K562 (cell line): Measurements from ENCODE around the gene CNKSR1. TPM values are rescaled to one million over a fixed set of nuclear protein-coding genes. Genes with fewer than 3 reads are reported as not detected.

Experiments
- ATAC-seq: fragments of 200-7000 bp; cut with Tn5 transposase; 3 replicates; pipeline ENCODE4 v1.9.1; 2020; ENCODE audit warnings: moderate library complexity
- BruUV-seq: library from RNA; stranded (reverse); fragments of 400-500 nt; replicated peaks from 2 replicates; lab custom pipeline; 2021; lab: Mats Ljungman, UMichigan
- CTCF ChIA-PET: fragments of 300-600 bp; formaldehyde crosslinking; extraction: SDS; loops from one replicate; lab custom pipeline; 2021; ENCODE audit warnings: low intra/inter-chr PET ratio; lab: Yijun Ruan, JAX
- POLR2A ChIA-PET: fragments of 300-600, 350-650 bp; sonication (Branson Sonifier 250); formaldehyde crosslinking; extraction: SDS; loops from one replicate; lab custom pipeline; 2021; ENCODE audit warnings: antibody characterized with exemption, inconsistent platforms; lab: Yijun Ruan, JAX
- DNase-seq, 4 experiments: peaks; one replicate each; pipeline versions ENCODE4 v3.0.0 to v3.0.0-alpha.2; 2011 to 2018; ENCODE audit warnings: low spot score in 3 of 4, mixed read lengths in 3 of 4; ENCODE audit errors: extremely low read depth in 1 of 4
- FAIRE-seq: peaks from 2 replicates; lab custom pipeline; 2011; peaks lifted over from hg19 to GRCh38; lab: Jason Lieb, UNC
- H2AFZ ChIP-seq: 2 replicates; pipeline ENCODE4 v1.6.0; 2011; ENCODE audit warnings: low read depth, low read length, control low read depth, inconsistent platforms
- H3K27ac ChIP-seq: fragments of 200-600 bp; 3 replicates; pipeline ENCODE4 v1.8.0; 2011; ENCODE audit warnings: low read depth, mild to moderate bottlenecking, control low read depth, inconsistent platforms, low read length, moderate library complexity, mixed read lengths; ENCODE audit errors: extremely low read depth
- H3K27me3 ChIP-seq, 2 experiments: fragments of 300-600 bp in 1 of 2; 2 replicates in 1 of 2; 3 replicates in 1 of 2; pipeline versions ENCODE4 v1.6.0 to v1.8.0; 2011; ENCODE audit warnings: inconsistent platforms in 2 of 2, low read length in 2 of 2, mild to moderate bottlenecking in 1 of 2, mixed read lengths in 1 of 2, moderate library complexity in 1 of 2; ENCODE audit not compliant: control insufficient read depth in 2 of 2, insufficient read depth in 2 of 2
- H3K36me3 ChIP-seq: fragments of 300-600 bp; 3 replicates; pipeline ENCODE4 v1.8.0; 2011; ENCODE audit warnings: mild to moderate bottlenecking, low read length, inconsistent platforms; ENCODE audit not compliant: control insufficient read depth, insufficient read depth
- H3K4me1 ChIP-seq, 2 experiments: fragments of 200-600 bp in 1 of 2; replicated peaks in 1 of 2; 2 replicates in 1 of 2; 3 replicates in 1 of 2; pipeline versions ENCODE4 v1.5.1 to v1.8.0; 2011; ENCODE audit warnings: inconsistent platforms in 2 of 2, low read length in 2 of 2, mild to moderate bottlenecking in 1 of 2, mixed read lengths in 1 of 2, moderate library complexity in 1 of 2; ENCODE audit not compliant: control insufficient read depth in 2 of 2, insufficient read depth in 2 of 2
- H3K4me2 ChIP-seq: 2 replicates; pipeline ENCODE4 v1.6.1; 2011; ENCODE audit warnings: low read length, control low read depth, inconsistent platforms, mixed read lengths; ENCODE audit not compliant: insufficient read depth
- H3K4me3 ChIP-seq: fragments of 200-600 bp; sonication (generic), shearing (Covaris generic); 2 replicates; pipeline ENCODE4 v1.5.1; 2016; ENCODE audit warnings: control low read depth, inconsistent platforms
- H3K79me2 ChIP-seq: fragments of 200-600 bp; 3 replicates; pipeline ENCODE4 v1.8.0; 2011; ENCODE audit warnings: low read length, inconsistent platforms; ENCODE audit not compliant: control insufficient read depth, insufficient read depth
- H3K9ac ChIP-seq, 2 experiments: 2 replicates each; pipeline versions ENCODE4 v1.6.0 to v1.6.1; 2011; ENCODE audit warnings: low read depth in 2 of 2, low read length in 2 of 2, control low read depth in 1 of 2, inconsistent platforms in 1 of 2, mild to moderate bottlenecking in 1 of 2, mixed read lengths in 1 of 2; ENCODE audit not compliant: insufficient read depth in 1 of 2
- H3K9me1 ChIP-seq: one replicate; pipeline ENCODE4 v1.6.0; 2011; ENCODE audit warnings: inconsistent platforms, mild to moderate bottlenecking, low read length, moderate library complexity; ENCODE audit not compliant: control insufficient read depth, insufficient read depth
- H3K9me3 ChIP-seq: replicated peaks from 2 replicates; pipeline ENCODE4 v1.5.1; 2011; ENCODE audit warnings: low read depth, low read length, inconsistent platforms; ENCODE audit not compliant: control insufficient read depth, insufficient read depth
- H4K20me1 ChIP-seq: replicated peaks from 2 replicates; pipeline ENCODE4 v1.6.1; 2011; ENCODE audit warnings: low read length, inconsistent platforms, mixed read lengths; ENCODE audit not compliant: control insufficient read depth, insufficient read depth
- CC2D1A ChIP-seq: fragments of 450-650 bp; IDR thresholded peaks from 2 replicates; pipeline ENCODE4 v1.6.1; 2017; ENCODE audit warnings: mild to moderate bottlenecking
- CREB1 ChIP-seq, 2 experiments: sonication (generic) in 1 of 2; formaldehyde crosslinking in 1 of 2; IDR thresholded peaks; 2 replicates each; pipeline versions ENCODE4 v1.6.1 to v1.8.0; 2012 to 2022; ENCODE audit warnings: inconsistent platforms in 1 of 2, mild to moderate bottlenecking in 1 of 2, missing genetic modification reagents in 1 of 2, moderate library complexity in 1 of 2
- ETV6 ChIP-seq, 3 experiments: fragments of 150-350 bp in 1 of 3; sonication (generic) in 1 of 3; formaldehyde crosslinking in 1 of 3; IDR thresholded peaks; 2 replicates each; pipeline versions ENCODE4 v1.6.1 to v1.8.0; 2014 to 2022; ENCODE audit warnings: borderline replicate concordance in 2 of 3, low read depth in 2 of 3, antibody characterized with exemption in 1 of 3, low read length in 1 of 3, mild to moderate bottlenecking in 1 of 3, missing genetic modification reagents in 1 of 3
- KLF6 ChIP-seq: fragments of 250-450 bp; sonication (Bioruptor Pico); IDR thresholded peaks from 2 replicates; pipeline ENCODE4 v1.4.0; 2020; ENCODE audit warnings: mild to moderate bottlenecking, moderate library complexity, borderline replicate concordance
- PHF20 ChIP-seq: fragments of 450-650 bp; IDR thresholded peaks from 2 replicates; pipeline ENCODE4 v1.6.1; 2018; ENCODE audit not compliant: partially characterized antibody
- PTTG1 ChIP-seq: fragments of 450-650 bp; IDR thresholded peaks from 2 replicates; pipeline ENCODE4 v1.6.1; 2016; ENCODE audit warnings: low read depth, mild to moderate bottlenecking, missing genetic modification characterization, missing compliant biosample characterization
- RBM15 ChIP-seq: fragments of 200-400 bp; formaldehyde crosslinking; IDR thresholded peaks from 2 replicates; pipeline ENCODE4 v1.6.1; 2018; ENCODE audit warnings: mild to moderate bottlenecking, low read length, moderate library complexity; ENCODE audit not compliant: insufficient read depth
- RFX7 ChIP-seq: fragments of 250-450 bp; sonication (Bioruptor Pico); IDR thresholded peaks from 2 replicates; pipeline ENCODE4 v1.5.1; 2021; ENCODE audit warnings: mild to moderate bottlenecking
- TAF15 ChIP-seq: fragments of 200-400 bp; formaldehyde crosslinking; IDR thresholded peaks from 2 replicates; pipeline ENCODE4 v1.6.1; 2017; ENCODE audit warnings: mild to moderate bottlenecking, low read depth, low read length, moderate library complexity
- U2AF2 ChIP-seq: fragments of 200-400 bp; formaldehyde crosslinking; optimal IDR thresholded peaks from 2 replicates; pipeline ENCODE3; 2017; ENCODE audit warnings: low read depth, mild to moderate bottlenecking, low read length
- ZNF324 ChIP-seq: fragments of 250-450 bp; sonication (Bioruptor Pico); IDR thresholded peaks from 2 replicates; pipeline ENCODE4 v1.4.0; 2020; ENCODE audit warnings: mild to moderate bottlenecking
- whole genome bisulfite sequencing: fragments of 100-300 bp; shearing (Covaris generic); methylation state at CpG from one replicate; pipeline ENCODE4 v1.1.6; 2016; ENCODE audit warnings: low coverage, mixed read lengths; ENCODE audit not compliant: insufficient coverage; ENCODE audit errors: missing lambda C conversion rate; 5-methylcytosine and 5-hydroxymethylcytosine counted together
- in situ Hi-C: fragments of 300-500 bp; cut with MboI; formaldehyde crosslinking; loops from 4 replicates; pipeline ENCODE4 v1.15.0; 2018; ENCODE audit warnings: inconsistent platforms, mixed read lengths
- intact Hi-C: fragments of 100-400 bp; cut with micrococcal nuclease; formaldehyde crosslinking; loops from 2 replicates; pipeline ENCODE4 v1.14.2; 2022
- polyA plus RNA-seq, 8 experiments: library from polyadenylated mRNA; depleted of rRNA in 4 of 8; stranded (reverse) in 5 of 8; unstranded in 3 of 8; fragments of >200 nt; fragmentation: Nextera tagmentation in 2 of 8; fragmentation: Illumina TruSeq in 1 of 8; extraction: Ambion mirVana in 2 of 8; extraction: Trizol in 1 of 8; gene quantifications; 2 replicates each; pipeline versions ENCODE4 v1.2.1 to v1.2.3, GENCODE V29; 2011 to 2014; ENCODE audit warnings: inconsistent platforms in 1 of 8, missing spikeins in 1 of 8
- total RNA-seq, 7 experiments: library from RNA; depleted of rRNA in 6 of 7; stranded (reverse); fragments of >200 nt in 6 of 7; fragmentation: Illumina TruSeq in 2 of 7; extraction: Trizol in 2 of 7; gene quantifications; 2 replicates each; pipeline versions ENCODE4 v1.2.1 to v1.2.3, GENCODE V29; 2011 to 2021; ENCODE audit warnings: low replicate concordance in 1 of 7
- TF ChIP-seq, protein P1 (sequence below): IDR thresholded peaks from 2 replicates; pipeline ENCODE4 v1.6.1; 2014; ENCODE audit warnings: antibody characterized with exemption
- TF ChIP-seq, protein P2 (sequence below), 2 experiments: fragments of 450-650 bp in 1 of 2; sonication (generic) in 1 of 2; formaldehyde crosslinking; conservative IDR thresholded peaks; 2 replicates each; pipeline versions ENCODE4 v1.4.0 to v1.8.1; 2020 to 2022; ENCODE audit warnings: mild to moderate bottlenecking in 1 of 2, missing genetic modification reagents in 1 of 2
- TF ChIP-seq, protein P3 (sequence below): fragments of 450-650 bp; formaldehyde crosslinking; IDR thresholded peaks from 2 replicates; pipeline ENCODE4 v1.4.0; 2020; ENCODE audit warnings: mild to moderate bottlenecking, mixed read lengths
- TF ChIP-seq, protein P4 (sequence below): fragments of 250-450 bp; sonication (Bioruptor Pico); IDR thresholded peaks from 2 replicates; pipeline ENCODE4 v1.8.0; 2021; ENCODE audit warnings: mild to moderate bottlenecking, moderate library complexity

The CNKSR1 gene
- total and polyA plus RNA-seq, 9 of the 15 experiments (the other 6 are each of a cell fraction or from before 2014, with no cell fraction given), result 0.03 to 2.8 (median 1.1) TPM

DNA sequence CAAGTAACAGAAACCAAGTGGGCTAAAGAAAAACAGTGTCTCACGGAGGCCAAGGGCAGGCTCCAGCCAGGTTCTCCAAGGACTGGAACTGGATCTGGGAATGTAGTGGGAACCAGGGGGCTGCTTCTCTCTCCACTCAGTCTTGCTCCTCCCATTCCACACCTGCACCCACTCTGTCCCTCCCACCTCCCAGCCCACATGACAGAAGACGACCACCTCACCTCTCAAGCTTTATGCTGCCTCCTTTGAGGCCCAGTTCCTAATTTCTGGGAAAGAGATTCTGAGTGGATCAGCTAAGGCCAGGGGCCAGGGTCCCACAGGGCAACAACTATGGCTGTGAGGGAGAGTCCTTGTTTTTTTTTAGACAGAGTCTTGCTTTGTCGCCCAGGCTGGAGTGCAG is 38.0 kb downstream of the CNKSR1 start (continued):
- TF ChIP-seq RFX7 (CRISPR knock-in tag), result no peak
- TF ChIP-seq, protein P1, sequence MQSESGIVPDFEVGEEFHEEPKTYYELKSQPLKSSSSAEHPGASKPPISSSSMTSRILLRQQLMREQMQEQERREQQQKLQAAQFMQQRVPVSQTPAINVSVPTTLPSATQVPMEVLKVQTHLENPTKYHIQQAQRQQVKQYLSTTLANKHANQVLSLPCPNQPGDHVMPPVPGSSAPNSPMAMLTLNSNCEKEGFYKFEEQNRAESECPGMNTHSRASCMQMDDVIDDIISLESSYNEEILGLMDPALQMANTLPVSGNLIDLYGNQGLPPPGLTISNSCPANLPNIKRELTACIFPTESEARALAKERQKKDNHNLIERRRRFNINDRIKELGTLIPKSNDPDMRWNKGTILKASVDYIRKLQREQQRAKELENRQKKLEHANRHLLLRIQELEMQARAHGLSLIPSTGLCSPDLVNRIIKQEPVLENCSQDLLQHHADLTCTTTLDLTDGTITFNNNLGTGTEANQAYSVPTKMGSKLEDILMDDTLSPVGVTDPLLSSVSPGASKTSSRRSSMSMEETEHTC, result no peak
- no peak for TF ChIP-seq ZNF324 (CRISPR knock-in tag)
- TF ChIP-seq CC2D1A, result no peak
- TF ChIP-seq KLF6, result no peak
- TF ChIP-seq CREB1 (IDR thresholded peaks at IDR 0.05), result no peak
- TF ChIP-seq CREB1 (CRISPR knock-in tag; IDR thresholded peaks at IDR 0.05), result no peak

DNA sequence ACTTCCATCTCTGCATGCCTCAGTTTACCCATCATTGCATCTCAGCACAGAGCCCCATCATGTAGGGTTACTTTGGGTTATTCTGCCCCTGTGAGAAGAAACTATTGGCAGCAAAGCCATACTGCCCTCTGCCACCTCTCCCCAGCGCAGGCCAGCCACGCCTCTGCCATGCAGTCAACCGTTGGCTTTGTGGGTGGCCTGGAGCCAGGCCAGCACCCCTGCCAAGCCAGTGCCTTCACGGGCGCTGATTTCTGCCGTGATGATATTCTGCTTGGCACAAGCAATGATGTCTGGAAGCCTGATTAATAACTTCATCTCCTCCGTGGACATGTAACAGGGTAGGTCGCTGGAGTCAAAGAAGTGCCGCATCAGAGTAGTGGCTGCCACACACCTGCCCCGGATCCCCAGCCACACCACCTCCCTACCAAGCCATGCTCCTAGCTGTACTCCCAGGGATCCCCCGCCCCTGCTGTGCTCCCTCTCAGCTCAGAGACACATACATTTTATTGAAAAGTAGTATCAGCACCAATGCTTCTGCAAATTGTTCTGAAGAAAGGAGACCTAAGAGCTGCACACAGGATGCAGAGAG is 41.7 kb downstream of the CNKSR1 start:
- H3K9ac ChIP-seq, result no peak overlapping the region; a peak in 1 of 4 replicates
- no peaks in the 10 kb centered on the region for H3K9me3 ChIP-seq
- H4K20me1 ChIP-seq, result no peaks in the 10 kb centered on the region
- intact Hi-C loops, result no loop called here
- DNase-seq (no peak), ATAC-seq (no peak), FAIRE-seq (no peak)
- ChIA-PET CTCF (no interaction called here), POLR2A (interaction anchor here (0.9 to 1.1 kb wide), 4 partner anchors 9 to 38 kb away, joined by 3 to 4 read pairs (median 3); no protein-coding TSS in a partner anchor)
- H3K36me3 ChIP-seq, result no peaks in the 10 kb centered on the region
- no TSS peak for BruUV-seq
- in situ Hi-C loops, result no loop called here
- 43% methylated on average over 11 of the region's 11 CpGs for WGBS
- H3K4me2 ChIP-seq, result no peak overlapping the region
- H3K4me1 ChIP-seq, result peaks cover 0 to 12% of the 10 kb centered on the region in 2 experiments; a peak in 3 of 5 replicates
- 0 out of 5 replicates have a peak, but pooled peaks cover 0 to 3% of the 10 kb centered on the region in 2 experiments for H3K27me3 ChIP-seq
- H3K27ac ChIP-seq, result no peak overlapping the region
- H3K79me2 ChIP-seq, result no peaks in the 10 kb centered on the region
- no peaks in the 10 kb centered on the region for H3K9me1 ChIP-seq
- no peak overlapping the region for H2AFZ ChIP-seq
- H3K4me3 ChIP-seq, result no peak overlapping the region
- TF ChIP-seq, protein P2, sequence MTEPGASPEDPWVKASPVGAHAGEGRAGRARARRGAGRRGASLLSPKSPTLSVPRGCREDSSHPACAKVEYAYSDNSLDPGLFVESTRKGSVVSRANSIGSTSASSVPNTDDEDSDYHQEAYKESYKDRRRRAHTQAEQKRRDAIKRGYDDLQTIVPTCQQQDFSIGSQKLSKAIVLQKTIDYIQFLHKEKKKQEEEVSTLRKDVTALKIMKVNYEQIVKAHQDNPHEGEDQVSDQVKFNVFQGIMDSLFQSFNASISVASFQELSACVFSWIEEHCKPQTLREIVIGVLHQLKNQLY (CRISPR knock-in tag; conservative IDR thresholded peaks at IDR 0.05), result no peak
- TF ChIP-seq, protein P3, sequence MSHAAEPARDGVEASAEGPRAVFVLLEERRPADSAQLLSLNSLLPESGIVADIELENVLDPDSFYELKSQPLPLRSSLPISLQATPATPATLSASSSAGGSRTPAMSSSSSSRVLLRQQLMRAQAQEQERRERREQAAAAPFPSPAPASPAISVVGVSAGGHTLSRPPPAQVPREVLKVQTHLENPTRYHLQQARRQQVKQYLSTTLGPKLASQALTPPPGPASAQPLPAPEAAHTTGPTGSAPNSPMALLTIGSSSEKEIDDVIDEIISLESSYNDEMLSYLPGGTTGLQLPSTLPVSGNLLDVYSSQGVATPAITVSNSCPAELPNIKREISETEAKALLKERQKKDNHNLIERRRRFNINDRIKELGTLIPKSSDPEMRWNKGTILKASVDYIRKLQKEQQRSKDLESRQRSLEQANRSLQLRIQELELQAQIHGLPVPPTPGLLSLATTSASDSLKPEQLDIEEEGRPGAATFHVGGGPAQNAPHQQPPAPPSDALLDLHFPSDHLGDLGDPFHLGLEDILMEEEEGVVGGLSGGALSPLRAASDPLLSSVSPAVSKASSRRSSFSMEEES, result no peak
- TF ChIP-seq PTTG1 (tag) (no peak), PHF20 (no peak), TAF15 (no peak), U2AF2 (no peak), ETV6 (IDR thresholded peaks at IDR 0.05; ENCODE audit: borderline replicate concordance in 1 of 2, low read depth in 2 of 2, low read length in 1 of 2) (no peak), ETV6 (CRISPR knock-in tag; IDR thresholded peaks at IDR 0.05; ENCODE audit: borderline replicate concordance) (no peak), RBM15 (no peak)
- TF ChIP-seq, protein P4, sequence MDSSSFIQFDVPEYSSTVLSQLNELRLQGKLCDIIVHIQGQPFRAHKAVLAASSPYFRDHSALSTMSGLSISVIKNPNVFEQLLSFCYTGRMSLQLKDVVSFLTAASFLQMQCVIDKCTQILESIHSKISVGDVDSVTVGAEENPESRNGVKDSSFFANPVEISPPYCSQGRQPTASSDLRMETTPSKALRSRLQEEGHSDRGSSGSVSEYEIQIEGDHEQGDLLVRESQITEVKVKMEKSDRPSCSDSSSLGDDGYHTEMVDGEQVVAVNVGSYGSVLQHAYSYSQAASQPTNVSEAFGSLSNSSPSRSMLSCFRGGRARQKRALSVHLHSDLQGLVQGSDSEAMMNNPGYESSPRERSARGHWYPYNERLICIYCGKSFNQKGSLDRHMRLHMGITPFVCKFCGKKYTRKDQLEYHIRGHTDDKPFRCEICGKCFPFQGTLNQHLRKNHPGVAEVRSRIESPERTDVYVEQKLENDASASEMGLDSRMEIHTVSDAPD (CRISPR knock-in tag), result no peak
